RCC 7860 (cell line): ENCODE data around the gene PPP2R2B.

Experiments
- DNase-seq: peaks from one replicate; pipeline ENCODE4 v3.0.0-alpha.2; 2015; ENCODE audit warnings: low spot score
- FAIRE-seq: peaks from 2 replicates; lab custom pipeline; 2012; peaks lifted over from hg19 to GRCh38; lab: Jason Lieb, UNC

The PPP2R2B gene

GRCh38 chr5:146878476-146879172 is at the start of gene PPP2R2B:
TSS of gene PPP2R2B (minus strand) at chr5:146878757.
- FAIRE-seq, result no peak
- DNase-seq, result no peak

- DNase-seq, result no peak
- no peak for FAIRE-seq
Measured at GRCh38 chr5:146924132-146924531, 45.6 kb upstream of the PPP2R2B start.

- FAIRE-seq (no peak), DNase-seq (no peak)
Measured at GRCh38 chr5:146921225-146921624, 42.7 kb upstream of the PPP2R2B start.

GRCh38 chr5:146920351-146920881 is 41.9 kb upstream of the PPP2R2B start:
- DNase-seq, result no peak
- no peak for FAIRE-seq

GRCh38 chr5:146919304-146919703 is 40.7 kb upstream of the PPP2R2B start:
- FAIRE-seq (no peak), DNase-seq (no peak)

- no peak for DNase-seq
- no peak for FAIRE-seq
Measured at GRCh38 chr5:146917931-146918330, 39.4 kb upstream of the PPP2R2B start.

- FAIRE-seq, result no peak
- DNase-seq, result no peak
Measured at GRCh38 chr5:146912874-146913273, 34.3 kb upstream of the PPP2R2B start.

GRCh38 chr5:146910239-146910638 is 31.7 kb upstream of the PPP2R2B start:
- FAIRE-seq (no peak), DNase-seq (no peak)

- FAIRE-seq, result no peak
- no peak for DNase-seq
Measured at GRCh38 chr5:146909255-146910068, 30.9 kb upstream of the PPP2R2B start.

- DNase-seq, result no peak
- no peak for FAIRE-seq
Measured at GRCh38 chr5:146906803-146907202, 28.2 kb upstream of the PPP2R2B start.

- no peak for DNase-seq
- FAIRE-seq, result no peak
Measured at GRCh38 chr5:146904890-146905289, 26.3 kb upstream of the PPP2R2B start.

GRCh38 chr5:146903789-146904188 is 25.2 kb upstream of the PPP2R2B start:
- no peak for FAIRE-seq
- no peak for DNase-seq

- FAIRE-seq, result no peak
- no peak for DNase-seq
Measured at GRCh38 chr5:146902471-146902870, 23.9 kb upstream of the PPP2R2B start.

GRCh38 chr5:146897061-146897460 is 18.5 kb upstream of the PPP2R2B start:
- no peak for DNase-seq
- FAIRE-seq, result no peak

GRCh38 chr5:146894753-146895521 is 16.4 kb upstream of the PPP2R2B start:
- FAIRE-seq, result no peak
- no peak for DNase-seq

- no peak for DNase-seq
- FAIRE-seq, result no peak
Measured at GRCh38 chr5:146893991-146894390, 15.4 kb upstream of the PPP2R2B start.

GRCh38 chr5:146892231-146892630 is 13.7 kb upstream of the PPP2R2B start:
- FAIRE-seq (no peak), DNase-seq (no peak)

- FAIRE-seq (no peak), DNase-seq (no peak)
Measured at GRCh38 chr5:146891511-146891910, 13.0 kb upstream of the PPP2R2B start.

GRCh38 chr5:146890731-146891440 is 12.3 kb upstream of the PPP2R2B start:
- no peak for FAIRE-seq
- no peak for DNase-seq

- FAIRE-seq (no peak), DNase-seq (no peak)
Measured at GRCh38 chr5:146890066-146890465, 11.5 kb upstream of the PPP2R2B start.

GRCh38 chr5:146889169-146889568 is 10.6 kb upstream of the PPP2R2B start:
- DNase-seq (no peak), FAIRE-seq (no peak)
